Measurements from ENCODE around the gene PPP1R36. TPM values are rescaled to one million over a fixed set of nuclear protein-coding genes. Genes with fewer than 3 reads are reported as not detected.
A peak's percentile ranks its signal among the peaks of the same experiment; 100 is the strongest.

Gene PPP1R36
- total RNA-seq (2014; rRNA removed; shearing (Covaris generic)), result 0.25 TPM in 1 of 2 replicates, not detected in the other

DNA sequence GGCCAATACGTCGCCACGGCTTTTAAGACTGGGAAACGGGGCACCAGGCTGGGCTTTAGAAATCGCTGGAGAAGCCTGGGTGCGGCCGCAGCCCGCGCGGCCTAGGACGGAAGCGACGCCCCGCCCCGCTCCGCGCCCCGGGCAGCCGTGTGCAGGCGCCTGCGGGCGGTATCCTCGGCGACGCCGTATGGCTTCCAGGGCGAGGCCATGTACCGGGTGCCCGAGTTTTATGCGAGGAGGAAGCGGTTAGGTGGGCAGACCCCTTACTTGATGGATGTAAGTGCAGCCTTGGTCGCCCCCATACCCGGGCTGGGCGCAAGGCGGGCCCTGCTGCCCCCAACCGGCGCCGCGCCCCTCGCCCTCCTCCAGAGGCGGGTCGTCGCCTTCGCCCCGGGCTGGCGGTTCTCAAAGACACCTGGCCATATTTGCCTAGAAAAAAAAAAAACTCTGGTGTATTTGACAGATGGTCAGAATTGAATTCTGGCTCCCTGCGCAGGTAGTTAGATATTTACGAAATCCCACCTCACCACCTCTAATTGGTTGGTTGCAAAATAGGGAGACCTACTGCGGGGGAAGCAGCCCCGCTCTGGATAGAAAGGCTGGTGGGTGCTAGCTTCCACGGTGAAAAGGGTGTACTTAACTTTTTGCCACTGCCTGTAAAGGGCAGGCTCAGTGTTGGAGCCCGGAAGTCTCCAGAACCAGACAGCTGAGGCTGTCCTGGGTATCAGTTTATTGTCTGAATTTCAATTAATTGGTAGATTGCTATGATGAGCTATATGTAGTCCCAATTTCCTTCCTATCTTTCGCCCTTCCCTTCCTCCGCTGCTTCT, at the start of gene PPP1R36:
Gene PPP1R36 (plus strand): TSS at position 171 of the 830 bp plus-strand sequence. CDS start 37 bp downstream, at position 208.
- DNase-seq (ENCODE audit: low spot score), result no peak
- in situ Hi-C loops (cut with HindIII; ENCODE audit: low sequenced_read_pairs), result no loop called here

GRCh38 chr14:64500088-64500487, 49.7 kb upstream of the PPP1R36 start:
- DNase-seq (ENCODE audit: low spot score), result no peak
- in situ Hi-C loops (cut with HindIII; ENCODE audit: low sequenced_read_pairs), result no loop called here

- DNase-seq (ENCODE audit: low spot score), result peak; percentile 54
- in situ Hi-C loops (cut with HindIII; ENCODE audit: low sequenced_read_pairs), result no loop called here
Observed at GRCh38 chr14:64501411-64502171, 48.2 kb upstream of the PPP1R36 start.

- DNase-seq (ENCODE audit: low spot score), result no peak
- in situ Hi-C loops (cut with HindIII; ENCODE audit: low sequenced_read_pairs), result no loop called here
Observed at GRCh38 chr14:64502456-64502855, 47.3 kb upstream of the PPP1R36 start.

GRCh38 chr14:64502887-64503433, 46.8 kb upstream of the PPP1R36 start:
- in situ Hi-C loops (cut with HindIII; ENCODE audit: low sequenced_read_pairs), result no loop called here

DNA sequence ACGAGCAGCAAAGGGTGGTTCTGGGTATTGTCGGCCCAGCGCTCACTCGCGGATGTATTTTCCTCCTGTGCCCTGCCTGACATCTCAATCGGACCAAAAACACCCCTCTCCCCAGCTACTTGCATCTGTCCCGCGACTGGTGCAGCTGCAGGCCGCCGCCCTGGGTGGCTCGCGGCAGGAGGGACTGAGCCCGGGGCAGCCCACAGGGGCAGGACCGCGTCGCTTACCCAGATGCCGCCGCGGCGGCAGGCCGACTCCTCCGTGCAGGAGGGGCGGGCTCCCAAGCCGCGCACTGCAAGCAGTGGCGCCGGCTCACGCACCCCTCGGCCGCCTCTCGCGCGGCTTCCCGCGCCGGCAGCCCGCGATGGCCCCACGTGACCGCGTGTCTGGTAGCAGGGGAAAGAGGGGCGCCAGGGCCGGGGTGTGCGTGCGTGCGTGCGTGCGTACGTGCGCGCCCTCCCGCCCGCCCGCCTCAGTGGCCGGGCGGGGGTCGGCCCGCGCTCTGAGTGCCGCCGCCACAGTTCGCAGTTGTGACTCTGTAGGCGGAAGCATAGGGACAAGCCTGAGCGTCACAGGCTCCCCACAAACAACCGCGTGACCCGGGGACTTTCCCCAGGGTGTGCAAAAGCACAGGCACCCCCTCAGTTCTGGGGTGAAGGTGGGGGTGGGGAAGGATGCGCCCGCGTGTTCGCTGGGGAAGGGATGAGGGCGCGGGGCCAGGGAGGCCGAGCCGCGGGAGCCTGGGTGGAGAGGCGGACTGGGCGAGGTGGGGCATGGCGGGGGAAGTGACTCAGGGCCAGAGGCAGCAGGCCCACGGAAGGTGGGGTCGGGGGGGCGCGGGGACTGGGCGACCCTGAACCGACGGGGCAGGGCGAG, 46.1 kb upstream of the PPP1R36 start, which contains the start of gene ZBTB25:
Gene ZBTB25 (minus strand): TSS at position 405 of the 876 bp plus-strand sequence. CDS start 13,305 bp downstream, outside the sequence.
- in situ Hi-C loops (cut with HindIII; ENCODE audit: low sequenced_read_pairs), result no loop called here
- peak; percentile 89 for DNase-seq (ENCODE audit: low spot score)

More at GRCh38 chr14:64502887-64503433, 46.8 kb upstream of the PPP1R36 start:
- DNase-seq (ENCODE audit: low spot score), result peak; percentile 51

- peak; percentile 68 for DNase-seq (ENCODE audit: low spot score)
- in situ Hi-C loops (cut with HindIII; ENCODE audit: low sequenced_read_pairs), result no loop called here
Observed at GRCh38 chr14:64504310-64504896, 45.4 kb upstream of the PPP1R36 start, which contains the start of gene ZBTB1. Gene ZBTB1, plus strand, starts transcription at chr14:64504770. Its CDS starts 16,735 bp downstream, at chr14:64521505.

DNA sequence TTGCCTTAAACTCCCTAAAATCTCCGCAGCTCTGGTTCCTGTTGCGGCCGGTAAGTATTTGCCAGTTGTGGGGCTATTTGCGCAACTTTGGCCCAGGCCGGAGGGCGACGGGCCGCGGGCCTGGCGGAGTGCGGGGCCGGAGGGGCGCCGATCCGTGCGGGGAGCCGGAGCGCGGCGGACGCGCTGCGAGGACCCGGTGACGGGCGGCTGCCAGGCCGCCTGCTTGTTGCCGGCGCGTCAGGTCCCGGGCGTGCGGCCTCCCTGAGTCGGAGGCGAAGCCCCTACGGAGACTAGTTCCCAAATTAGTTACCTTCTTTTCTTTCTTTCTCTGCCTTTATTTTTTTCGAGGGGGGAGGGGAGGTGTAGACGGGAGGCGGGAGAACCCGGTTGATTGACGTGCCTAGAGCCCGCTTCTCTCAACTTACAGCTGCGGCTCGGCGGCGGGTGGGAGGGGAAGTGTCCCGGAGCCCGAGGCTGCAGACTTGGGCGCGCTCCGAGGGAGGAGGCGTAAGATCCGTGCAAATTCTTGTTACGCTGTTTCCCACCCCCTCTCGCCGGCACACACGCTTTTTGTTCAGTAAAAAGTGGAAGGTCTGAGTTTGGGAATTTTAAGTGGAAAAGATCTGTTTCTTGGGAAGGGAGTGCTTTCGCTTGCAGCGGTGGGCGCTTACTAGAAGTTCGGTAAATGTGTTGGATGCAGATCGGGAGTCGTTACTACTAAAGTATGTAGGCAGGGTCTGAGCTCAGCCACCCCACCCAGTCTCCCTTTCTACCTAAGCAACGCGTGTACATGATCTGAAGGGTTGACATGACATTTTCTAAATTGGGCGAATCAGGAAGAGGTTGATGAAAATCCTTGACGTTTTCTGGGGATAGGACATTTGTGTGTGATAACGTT, 44.6 kb upstream of the PPP1R36 start:
- in situ Hi-C loops (cut with HindIII; ENCODE audit: low sequenced_read_pairs), result no loop called here

GRCh38 chr14:64506721-64507120, 43.0 kb upstream of the PPP1R36 start:
- DNase-seq (ENCODE audit: low spot score), result no peak
- in situ Hi-C loops (cut with HindIII; ENCODE audit: low sequenced_read_pairs), result no loop called here

More for the DNA sequence above, 44.6 kb upstream of the PPP1R36 start:
- DNase-seq (ENCODE audit: low spot score), result peak; percentile 83

- in situ Hi-C loops (cut with HindIII; ENCODE audit: low sequenced_read_pairs), result no loop called here
- DNase-seq (ENCODE audit: low spot score), result no peak
Observed at GRCh38 chr14:64507376-64508156, 42.2 kb upstream of the PPP1R36 start.

- DNase-seq (ENCODE audit: low spot score), result no peak
- in situ Hi-C loops (cut with HindIII; ENCODE audit: low sequenced_read_pairs), result no loop called here
Observed at GRCh38 chr14:64508215-64508776, 41.5 kb upstream of the PPP1R36 start.

- no peak for DNase-seq (ENCODE audit: low spot score)
- in situ Hi-C loops (cut with HindIII; ENCODE audit: low sequenced_read_pairs), result no loop called here
Observed at GRCh38 chr14:64509036-64509435, 40.7 kb upstream of the PPP1R36 start.

GRCh38 chr14:64510825-64511671, 38.7 kb upstream of the PPP1R36 start:
- DNase-seq (ENCODE audit: low spot score), result peak; percentile 85
- in situ Hi-C loops (cut with HindIII; ENCODE audit: low sequenced_read_pairs), result no loop called here

GRCh38 chr14:64513271-64513670, 36.5 kb upstream of the PPP1R36 start:
- no peak for DNase-seq (ENCODE audit: low spot score)
- in situ Hi-C loops (cut with HindIII; ENCODE audit: low sequenced_read_pairs), result no loop called here

GRCh38 chr14:64515053-64515452, 34.7 kb upstream of the PPP1R36 start:
- in situ Hi-C loops (cut with HindIII; ENCODE audit: low sequenced_read_pairs), result no loop called here
- no peak for DNase-seq (ENCODE audit: low spot score)

All from G401 (cell line).